Muscle of back (tissue), 11 donors: Measurements from ENCODE around the gene LRRFIP1. TPM values are rescaled to one million over a fixed set of nuclear protein-coding genes. Genes with fewer than 3 reads are reported as not detected.
A peak's percentile ranks its signal among the peaks of the same experiment; 100 is the strongest.

Experiments used
- DNase-seq, 3 donors: peaks; one replicate each; pipeline versions ENCODE4 v3.0.0 to v3.0.0-alpha.2; 2013
- polyA plus RNA-seq, 10 donors: library from polyadenylated mRNA; unstranded; fragments of 120-200 nt; gene quantifications; one replicate each; pipeline ENCODE4 v1.2.1, GENCODE V29; 2013; ENCODE audit not compliant: insufficient read length in 10 of 10

LRRFIP1 gene
- polyA plus RNA-seq, 10 donors = 95.0 to 194 (median 137) TPM

DNA sequence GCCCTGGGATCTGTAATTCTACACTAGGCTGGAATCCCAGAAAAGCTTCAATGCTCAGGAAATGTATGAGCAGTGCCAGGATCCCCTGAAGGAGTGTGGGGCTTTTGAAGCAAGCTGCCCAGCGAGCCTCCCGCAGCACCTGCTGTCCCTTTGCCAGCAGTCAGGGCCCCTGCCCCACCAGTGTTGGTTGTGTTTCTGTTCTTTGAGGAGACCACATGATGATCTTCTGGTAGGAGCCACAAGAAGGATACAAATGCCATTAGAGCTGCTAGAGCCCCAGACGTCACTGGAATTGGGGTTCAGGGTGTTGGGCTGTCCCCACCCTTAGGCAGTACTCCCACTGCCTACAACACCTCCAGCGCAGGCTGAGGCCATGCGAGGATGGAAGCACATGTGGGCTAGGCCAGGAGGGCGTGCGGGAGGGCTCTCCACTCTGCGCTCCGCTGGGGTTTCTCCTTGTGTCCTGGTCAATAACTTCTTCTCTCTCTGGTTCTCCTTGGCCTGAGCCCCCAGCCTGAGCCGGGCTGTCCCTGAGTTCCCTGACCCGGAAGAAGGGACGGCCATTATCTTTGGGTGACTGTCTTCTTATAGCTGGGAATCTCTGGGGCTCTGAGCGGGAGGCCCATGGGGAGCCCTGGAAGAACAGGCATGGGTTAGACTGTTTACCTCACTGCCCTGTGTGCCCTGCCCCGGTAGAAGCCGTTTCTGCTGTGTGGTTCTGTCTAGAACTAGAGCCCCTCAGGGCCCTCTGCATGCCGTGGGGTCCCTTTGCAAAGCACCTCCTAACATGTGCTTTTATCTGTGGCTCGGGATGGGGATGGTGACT is 73.9 kb downstream of the LRRFIP1 start:
- DNase-seq = no peak

GRCh38 chr2:237701859-237702390 is 74.5 kb downstream of the LRRFIP1 start:
- DNase-seq = peak in 1 of 3 donors; percentile 19

DNA sequence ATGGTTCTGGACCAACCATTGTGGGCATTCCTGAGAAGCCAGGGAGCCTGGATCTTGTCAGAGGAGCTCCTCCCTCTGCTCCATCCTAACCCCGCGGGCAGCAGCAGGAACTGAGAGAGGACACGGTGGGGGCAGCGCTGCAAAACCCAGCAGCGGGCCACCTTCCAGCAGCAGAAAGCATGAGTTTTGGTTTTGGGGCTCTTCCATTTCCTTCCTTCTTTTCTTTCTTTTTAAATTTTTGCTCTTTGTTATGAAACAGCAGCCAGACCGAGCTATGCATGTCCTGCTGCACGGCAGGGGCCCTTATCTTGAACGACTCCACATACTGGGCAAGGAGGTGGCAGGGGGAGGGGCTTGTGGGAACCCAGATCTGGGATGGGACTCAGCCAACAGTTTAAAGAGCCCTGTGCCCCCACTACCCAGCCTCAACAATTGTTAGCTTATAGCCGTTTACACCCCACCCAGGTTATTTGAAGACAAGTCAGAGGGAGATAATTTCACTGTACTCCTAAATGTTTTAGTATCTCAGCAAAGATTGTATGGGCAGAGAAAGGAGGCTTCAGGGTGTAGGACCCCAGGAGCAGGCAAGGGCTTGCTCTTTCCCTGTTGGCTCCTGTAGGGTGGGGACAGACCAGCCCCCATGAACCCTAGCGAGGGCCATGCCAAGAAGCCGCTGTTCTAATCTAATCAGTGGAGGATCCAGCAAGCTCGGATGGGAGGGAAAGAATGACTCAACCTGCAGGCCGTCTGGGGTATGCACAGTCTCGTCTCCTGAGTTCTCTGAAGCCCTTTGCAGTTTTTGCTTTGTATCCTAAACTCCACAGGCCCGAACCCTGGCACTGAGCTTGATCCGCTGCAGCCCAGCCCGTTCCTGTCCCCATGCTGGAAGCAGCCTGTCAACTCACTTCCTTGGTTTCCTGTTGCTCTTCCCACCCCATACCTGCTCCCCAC is 75.3 kb downstream of the LRRFIP1 start:
- peak in 1 of 3 donors; percentile 67 for DNase-seq

DNA sequence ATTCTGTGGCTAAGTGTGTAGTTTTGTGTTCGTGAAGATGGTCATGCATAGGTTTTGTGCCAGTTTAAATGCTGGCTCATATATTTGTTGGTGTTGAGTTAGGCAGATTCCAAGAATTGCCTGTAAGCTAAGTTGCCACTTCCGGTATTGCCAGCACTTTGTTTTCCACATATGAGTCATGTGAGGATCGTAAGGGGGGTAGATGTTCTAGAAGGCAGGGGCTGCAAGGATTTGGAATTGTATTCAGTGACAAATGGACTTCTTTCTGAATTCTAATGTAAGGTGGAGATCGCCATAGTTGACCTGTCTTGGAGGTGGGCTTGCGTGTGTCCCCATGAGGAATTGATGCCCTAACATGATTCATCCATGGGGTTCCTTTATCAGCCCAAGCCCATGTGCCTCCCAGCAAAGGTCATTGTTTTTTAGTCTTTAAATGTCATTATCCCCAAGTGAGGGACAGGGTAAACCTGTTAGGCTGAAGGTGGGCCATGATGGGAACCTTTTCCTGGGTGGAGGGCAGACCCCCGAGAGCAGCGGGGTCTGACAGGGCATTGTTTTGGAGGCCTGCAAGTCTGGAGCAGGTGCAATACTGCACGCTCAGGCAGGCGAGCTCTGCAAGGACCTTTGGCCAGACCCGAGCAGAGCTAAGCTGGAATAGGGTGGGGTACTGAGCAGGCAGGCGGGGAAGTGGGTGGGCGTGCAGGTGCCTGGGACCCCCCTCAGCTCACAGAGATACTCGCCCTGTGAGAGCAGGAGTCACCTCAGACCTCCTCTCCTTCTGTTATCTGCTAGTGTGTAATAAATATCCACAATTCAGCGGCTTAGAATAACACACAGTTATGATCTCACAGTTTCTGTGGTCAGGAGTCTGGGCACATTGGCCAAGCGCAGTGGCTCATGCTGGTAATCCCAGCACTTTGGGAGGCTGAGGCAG is 77.4 kb downstream of the LRRFIP1 start:
- no peak for DNase-seq

DNA sequence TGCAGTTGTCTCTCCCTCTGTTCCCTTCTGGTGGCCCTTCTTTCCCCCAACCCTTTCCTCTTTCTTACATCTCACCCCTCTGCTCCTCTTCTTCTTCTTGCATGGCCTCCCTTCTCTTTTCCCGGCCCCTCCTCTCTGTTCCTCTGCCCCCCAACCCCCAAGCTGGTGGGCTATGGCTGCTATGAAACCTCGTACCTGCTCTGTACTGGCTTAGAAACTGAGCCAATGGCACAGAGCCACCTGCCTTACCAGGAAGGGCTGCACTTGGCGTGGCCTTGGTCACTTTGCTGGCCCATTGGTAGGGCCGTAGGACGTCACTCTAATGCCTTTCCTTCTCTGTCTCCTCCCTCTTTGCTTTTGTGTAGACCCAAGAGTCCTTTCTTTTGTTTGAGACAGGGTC is 78.9 kb downstream of the LRRFIP1 start:
- DNase-seq = no peak

GRCh38 chr2:237708065-237708398 is 80.6 kb downstream of the LRRFIP1 start:
- DNase-seq = no peak

DNA sequence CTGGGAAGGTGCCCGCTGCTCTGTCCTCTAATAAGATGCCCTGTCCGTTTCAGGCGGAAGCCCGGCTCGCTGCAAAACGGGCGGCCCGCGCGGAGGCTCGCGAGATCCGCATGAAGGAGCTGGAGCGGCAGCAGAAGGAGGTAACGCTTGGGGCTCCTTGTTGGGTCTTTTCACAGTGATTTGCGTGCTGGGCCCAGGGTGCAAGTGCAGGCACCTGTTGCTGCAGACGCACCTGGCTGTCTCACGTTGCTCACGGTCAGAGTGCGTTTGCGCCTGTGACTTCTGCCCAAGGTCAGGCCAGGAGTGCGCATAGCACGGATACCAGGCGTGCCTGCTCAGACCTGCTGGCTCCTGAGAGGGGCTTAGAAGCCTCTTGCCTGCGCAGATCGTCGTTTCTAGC is 81.1 kb downstream of the LRRFIP1 start:
- DNase-seq = no peak

DNA sequence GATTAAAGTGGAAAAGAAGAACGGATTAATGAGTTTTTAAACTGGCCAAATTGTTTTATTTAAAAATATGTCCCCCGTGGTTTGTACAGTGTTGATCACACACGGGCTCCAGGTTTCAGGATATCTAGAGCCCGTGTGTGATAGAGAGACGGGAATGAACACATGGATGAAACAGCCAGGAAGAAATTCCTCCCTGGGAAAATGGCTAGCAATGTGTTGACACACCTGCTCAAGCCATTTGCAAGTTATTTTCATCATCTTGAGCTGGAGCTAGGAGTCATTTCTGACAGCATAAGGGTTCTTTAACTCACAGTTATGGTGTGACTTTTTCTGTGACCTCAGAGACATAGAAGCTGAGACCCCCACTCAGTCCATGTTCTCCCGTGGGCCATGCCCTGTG is 81.6 kb downstream of the LRRFIP1 start:
- no peak for DNase-seq

- no peak for DNase-seq
Measured at GRCh38 chr2:237711458-237712150, 84.2 kb downstream of the LRRFIP1 start.

GRCh38 chr2:237712477-237713377 is 85.3 kb downstream of the LRRFIP1 start:
- DNase-seq = no peak

- DNase-seq = peak; percentile 56 to 87 (median 75)
Measured at GRCh38 chr2:237714690-237715458, 87.5 kb downstream of the LRRFIP1 start.

DNA sequence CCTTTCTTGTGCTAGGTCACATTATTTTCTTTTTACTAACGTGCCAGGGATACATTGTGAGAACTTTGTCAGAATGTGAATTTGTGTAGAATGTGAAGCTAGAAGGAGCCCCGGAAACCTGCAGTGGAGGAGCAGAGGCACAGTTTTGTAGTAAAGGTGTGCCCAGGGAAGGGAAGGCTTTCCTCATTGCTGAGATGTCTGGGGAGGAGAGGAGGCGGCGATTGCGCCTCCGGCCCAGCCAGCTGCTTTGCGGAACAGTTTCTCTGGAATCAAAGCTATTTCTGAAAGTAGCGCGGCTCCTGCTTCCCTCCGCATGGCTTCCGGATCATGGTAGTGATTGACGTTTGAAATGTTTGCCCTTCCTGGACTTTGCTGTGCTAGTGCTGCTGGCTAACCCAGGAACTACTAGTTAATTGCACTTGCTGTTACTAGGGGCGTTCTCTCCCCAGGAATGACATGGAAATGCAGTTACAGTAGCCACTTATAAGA is 88.1 kb downstream of the LRRFIP1 start:
- peak in 1 of 3 donors; percentile 70 for DNase-seq

GRCh38 chr2:237716011-237716410 is 88.6 kb downstream of the LRRFIP1 start:
- DNase-seq = peak in 1 of 3 donors; percentile 25

DNA sequence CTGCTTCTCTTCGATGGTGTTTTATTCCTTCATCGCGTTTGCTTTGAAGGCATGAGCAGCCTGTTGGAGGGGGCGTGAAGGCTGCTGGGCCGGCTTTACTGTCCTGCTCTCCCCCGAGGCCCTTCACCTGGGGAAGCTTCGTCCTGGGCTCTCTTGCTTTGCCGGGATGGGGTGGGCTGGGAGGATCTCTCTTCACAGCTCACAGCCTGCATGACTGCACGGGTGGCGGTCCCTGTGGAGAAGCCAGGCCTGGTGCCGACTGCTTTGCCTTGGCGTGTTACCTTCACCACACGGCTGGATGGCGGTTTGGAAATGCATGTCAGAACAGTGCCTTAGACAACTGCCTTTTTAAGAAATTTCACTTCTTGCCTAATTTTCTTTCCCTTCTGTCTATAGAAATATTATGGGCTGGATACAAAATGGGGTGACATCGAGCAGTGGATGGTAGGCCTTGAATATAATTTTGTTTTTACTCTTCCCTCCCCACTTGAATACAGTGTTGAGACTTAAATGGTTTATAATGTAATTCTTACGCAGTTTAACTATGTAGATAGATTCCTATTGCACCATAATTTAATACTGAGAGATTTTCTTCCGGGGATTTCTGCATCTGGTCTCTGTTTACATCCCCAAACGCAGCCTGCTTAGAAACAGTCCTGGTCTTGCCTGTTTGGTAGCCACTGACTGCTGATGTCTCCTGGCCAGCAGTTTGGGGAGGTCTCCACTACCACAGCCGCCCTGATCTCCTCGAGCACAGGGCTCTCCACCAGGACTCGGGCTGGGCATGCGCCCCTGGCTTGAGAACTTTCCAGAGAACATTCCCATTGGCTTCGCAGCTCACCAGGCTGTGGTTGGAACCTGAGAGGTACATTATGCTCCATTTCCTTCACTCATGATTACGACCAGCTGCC is 90.2 kb downstream of the LRRFIP1 start:
- DNase-seq = no peak

GRCh38 chr2:237718277-237718634 is 90.9 kb downstream of the LRRFIP1 start:
- DNase-seq = no peak

DNA sequence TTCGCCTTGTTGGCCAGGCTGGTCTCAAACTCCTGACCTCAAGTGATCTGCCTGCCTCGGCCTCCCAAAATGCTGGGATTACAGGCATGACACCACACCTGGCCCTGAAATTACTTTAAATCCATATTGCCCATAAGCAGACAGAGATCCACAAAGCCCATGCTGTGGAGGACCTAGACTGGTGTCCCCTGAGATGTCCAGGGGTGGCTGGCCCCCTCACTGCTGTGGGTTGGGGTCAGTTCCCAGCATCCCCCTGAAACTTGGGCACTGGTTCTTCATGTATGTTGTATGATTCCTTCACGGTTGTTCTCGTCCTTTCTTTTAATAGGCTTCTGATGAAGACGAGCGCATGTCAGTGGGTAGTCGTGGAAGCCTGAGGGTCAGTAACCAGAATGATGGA is 93.1 kb downstream of the LRRFIP1 start:
- no peak for DNase-seq

DNA sequence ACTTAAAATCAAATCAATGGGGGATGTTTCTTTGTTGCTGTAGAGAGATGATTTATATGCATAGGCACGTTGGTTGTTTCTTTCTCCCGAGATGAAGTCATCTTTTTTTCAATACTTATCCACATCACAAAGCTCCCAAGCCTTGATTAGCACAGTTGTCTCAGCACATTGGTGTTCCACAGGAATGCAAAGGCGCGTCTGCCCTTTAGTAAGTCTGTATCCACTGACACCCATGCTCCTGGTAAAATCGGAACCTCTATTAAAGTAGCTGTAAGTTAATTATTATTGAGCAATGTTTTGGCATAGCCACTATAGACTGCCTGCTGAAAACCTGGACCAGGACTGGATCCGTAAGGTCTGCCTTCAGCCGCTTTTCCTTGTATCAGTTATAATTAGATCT is 93.6 kb downstream of the LRRFIP1 start:
- DNase-seq = peak in 2 of 3 donors; percentile 30 to 67

GRCh38 chr2:237721458-237721857 is 94.1 kb downstream of the LRRFIP1 start:
- DNase-seq = no peak
